Endothelial cell of umbilical vein (primary cell): ENCODE data around the gene FES. TPM values are rescaled to one million over a fixed set of nuclear protein-coding genes. Genes with fewer than 3 reads are reported as not detected.
"Not testable (repeated sequence)": the region's sequence is repeated elsewhere in the genome, so short reads cannot be mapped to it uniquely, and the experiment has no call there.

Experiments used
- BruUV-seq: library from RNA; stranded (reverse); fragments of 400-500 nt; replicated peaks from 2 replicates; lab custom pipeline; 2021; lab: Mats Ljungman, UMichigan
- CTCF ChIA-PET: fragments of 300-600, 350-600 bp; sonication (Branson Sonifier 250); formaldehyde crosslinking; loops from one replicate; lab custom pipeline; 2021; ENCODE audit warnings: antibody characterized with exemption, inconsistent platforms; lab: Charles Lee
- POLR2A ChIA-PET: fragments of 300-600, 350-600 bp; sonication (Branson Sonifier 250); formaldehyde crosslinking; loops from one replicate; lab custom pipeline; 2021; ENCODE audit warnings: antibody characterized with exemption, inconsistent platforms; lab: Charles Lee
- DNase-seq: peaks from one replicate; pipeline ENCODE4 v3.0.0-alpha.2; 2011; ENCODE audit warnings: low read depth, low spot score
- FAIRE-seq: peaks from 2 replicates; lab custom pipeline; 2011; peaks lifted over from hg19 to GRCh38; lab: Jason Lieb, UNC
- H2AFZ ChIP-seq: 2 replicates; pipeline ENCODE4 v1.6.0; 2012; ENCODE audit warnings: low read depth, low read length, control low read depth, inconsistent platforms
- H3K27ac ChIP-seq: 2 replicates; pipeline ENCODE4 v1.5.1; 2011; ENCODE audit warnings: low read depth, mild to moderate bottlenecking, control low read depth, low read length, moderate library complexity; ENCODE audit not compliant: insufficient read depth
- H3K27me3 ChIP-seq, 2 experiments: 2 replicates each; pipeline versions ENCODE4 v1.6.0 to v1.6.1; 2011; ENCODE audit warnings: low read length in 2 of 2, mixed read lengths in 1 of 2; ENCODE audit not compliant: control insufficient read depth in 2 of 2, insufficient read depth in 2 of 2
- H3K36me3 ChIP-seq, 2 experiments: 2 replicates in 1 of 2; 3 replicates in 1 of 2; pipeline ENCODE4 v1.5.1; 2011; ENCODE audit warnings: low read length in 2 of 2, mild to moderate bottlenecking in 1 of 2, moderate library complexity in 1 of 2; ENCODE audit not compliant: control insufficient read depth in 2 of 2, insufficient read depth in 2 of 2; ENCODE audit errors: extremely low read depth in 1 of 2
- H3K4me1 ChIP-seq: 3 replicates; pipeline ENCODE4 v1.5.1; 2011; ENCODE audit warnings: mild to moderate bottlenecking, low read length; ENCODE audit not compliant: control insufficient read depth, insufficient read depth; ENCODE audit errors: extremely low read depth
- H3K4me2 ChIP-seq: 2 replicates; pipeline ENCODE4 v1.6.1; 2011; ENCODE audit warnings: low read length, control low read depth, mixed read lengths; ENCODE audit not compliant: insufficient read depth
- H3K4me3 ChIP-seq, 3 experiments: fragments of 200-600 bp in 1 of 3; sonication (generic), shearing (Covaris generic) in 1 of 3; replicated peaks in 1 of 3; 2 replicates each; pipeline ENCODE4 v1.5.1; 2011 to 2016; ENCODE audit warnings: control low read depth in 3 of 3, low read length in 3 of 3, mild to moderate bottlenecking in 2 of 3, inconsistent platforms in 1 of 3, low read depth in 1 of 3, moderate library complexity in 1 of 3; ENCODE audit not compliant: insufficient read depth in 1 of 3
- H3K79me2 ChIP-seq: 2 replicates; pipeline ENCODE4 v1.6.0; 2012; ENCODE audit warnings: low read length, inconsistent platforms; ENCODE audit not compliant: control insufficient read depth, insufficient read depth
- H3K9ac ChIP-seq: replicated peaks from 2 replicates; pipeline ENCODE3; 2011; ENCODE audit warnings: low read length, control low read depth; ENCODE audit not compliant: insufficient read depth; ENCODE audit errors: extremely low read depth
- H3K9me1 ChIP-seq: replicated peaks from 3 replicates; pipeline ENCODE4 v1.6.0; 2011; ENCODE audit warnings: mild to moderate bottlenecking, low read length; ENCODE audit not compliant: control insufficient read depth, insufficient read depth; ENCODE audit errors: extremely low read depth
- H3K9me3 ChIP-seq: replicated peaks from 2 replicates; pipeline ENCODE4 v1.5.1; 2012; ENCODE audit warnings: low read length, inconsistent platforms; ENCODE audit not compliant: control insufficient read depth, insufficient read depth
- H4K20me1 ChIP-seq: replicated peaks from 2 replicates; pipeline ENCODE3; 2011; ENCODE audit warnings: mild to moderate bottlenecking, low read length; ENCODE audit not compliant: control insufficient read depth, insufficient read depth; ENCODE audit errors: extremely low read depth
- FOS ChIP-seq: IDR thresholded peaks from 2 replicates; pipeline ENCODE4 v1.6.1; 2011; ENCODE audit warnings: mild to moderate bottlenecking, low read length, moderate library complexity, borderline replicate concordance; ENCODE audit not compliant: insufficient read depth
- GATA2 ChIP-seq: IDR thresholded peaks from 2 replicates; pipeline ENCODE4 v1.7.0; 2011; ENCODE audit warnings: low read depth, mild to moderate bottlenecking, moderate library complexity, mixed read lengths, low read length; ENCODE audit not compliant: insufficient read length, insufficient read depth
- JUN ChIP-seq: IDR thresholded peaks from 2 replicates; pipeline ENCODE4 v1.6.1; 2011; ENCODE audit warnings: borderline replicate concordance, low read depth; ENCODE audit not compliant: insufficient read length, insufficient read depth
- MYC ChIP-seq: IDR thresholded peaks from one replicate; pipeline ENCODE4 v1.6.1; 2011; ENCODE audit warnings: mild to moderate bottlenecking, low read depth, low read length
- POLR2A ChIP-seq: IDR thresholded peaks from 2 replicates; pipeline ENCODE4 v1.6.1; 2012; ENCODE audit warnings: low read depth, mild to moderate bottlenecking, control low read depth, low read length
- dilution Hi-C: fragments of 300-500 bp; cut with MboI; formaldehyde crosslinking; loops from one replicate; pipeline ENCODE4 v1.15.0; 2019; ENCODE audit warnings: low sequenced_read_pairs; ENCODE audit not compliant: extremely low pct_ligation_motif_present
- intact Hi-C: fragments of 100-400 bp; cut with micrococcal nuclease; formaldehyde crosslinking; loops from one replicate; pipeline ENCODE4 v1.10.0; 2022
- polyA plus RNA-seq, 4 experiments: library from polyadenylated mRNA; depleted of rRNA in 3 of 4; stranded (reverse) in 3 of 4; unstranded in 1 of 4; fragments of >200 nt; gene quantifications; 2 replicates each; pipeline versions ENCODE4 v1.2.1 to v1.2.3, GENCODE V29; 2011 to 2012; ENCODE audit warnings: missing spikeins in 1 of 4
- total RNA-seq: library from RNA; stranded (reverse); gene quantifications from 2 replicates; pipeline ENCODE4 v1.2.3, GENCODE V29; 2021

FES gene
- total and polyA plus RNA-seq, 2 donors (not counting 3 experiments of a cell fraction or from before 2014, with no cell fraction given): 41.5 to 58.1 TPM

- no peak overlapping the region for H3K9ac ChIP-seq
- H2AFZ ChIP-seq: no peak overlapping the region
- H3K4me1 ChIP-seq: no peaks in the 10 kb centered on the region
- H3K4me3 ChIP-seq: no peak overlapping the region
- dilution Hi-C loops: no loop called here
- no peak for FAIRE-seq
- H3K9me1 ChIP-seq: no peaks in the 10 kb centered on the region
- no peak overlapping the region for H3K27ac ChIP-seq
- intact Hi-C loops: no loop called here
- H3K36me3 ChIP-seq: peaks cover 0 to 11% of the 10 kb centered on the region in 2 experiments
- BruUV-seq: no TSS peak
- DNase-seq: no peak
- POLR2A ChIA-PET: no interaction called here
- H3K27me3 ChIP-seq: no peaks in the 10 kb centered on the region
- TF ChIP-seq GATA2 (no peak), POLR2A (no peak), FOS (no peak), JUN (no peak), MYC (no peak)
- CTCF ChIA-PET: no interaction called here
- H3K79me2 ChIP-seq: no peaks in the 10 kb centered on the region
- no peak overlapping the region for H3K4me2 ChIP-seq
- no peaks in the 10 kb centered on the region for H4K20me1 ChIP-seq
- H3K9me3 ChIP-seq: no peaks in the 10 kb centered on the region
These were observed 40.1 kb downstream of the FES start for GRCh38 chr15:90924375-90924774.

GRCh38 chr15:90926766-90927165 is 42.5 kb downstream of the FES start:
- not testable (repeated sequence) for H3K9me3 ChIP-seq, BruUV-seq

GRCh38 chr15:90928106-90928505 is 43.8 kb downstream of the FES start:
- dilution Hi-C loops, H4K20me1 ChIP-seq, H3K9me1 ChIP-seq, FAIRE-seq, H3K4me3 ChIP-seq, H3K27me3 ChIP-seq, H3K4me2 ChIP-seq, H3K79me2 ChIP-seq, CTCF ChIA-PET, H3K36me3 ChIP-seq, intact Hi-C loops, H3K9ac ChIP-seq, H3K27ac ChIP-seq, H2AFZ ChIP-seq, POLR2A ChIA-PET, BruUV-seq, H3K9me3 ChIP-seq, DNase-seq: not testable (repeated sequence)
- H3K4me1 ChIP-seq: peaks cover 15% of the 10 kb centered on the region

More at GRCh38 chr15:90926766-90927165, 42.5 kb downstream of the FES start:
- H2AFZ ChIP-seq, H4K20me1 ChIP-seq, H3K9ac ChIP-seq, dilution Hi-C loops, H3K36me3 ChIP-seq, H3K79me2 ChIP-seq, H3K27me3 ChIP-seq, POLR2A ChIA-PET, FAIRE-seq, DNase-seq, H3K9me1 ChIP-seq, H3K4me3 ChIP-seq, H3K27ac ChIP-seq, H3K4me2 ChIP-seq, intact Hi-C loops: not testable (repeated sequence)
- peaks cover 12% of the 10 kb centered on the region for H3K4me1 ChIP-seq
- CTCF ChIA-PET: interaction anchor here (1.5 kb wide), 1 partner anchor 8 kb away, joined by 7 read pairs; the partner anchor contains the start of gene UNC45A
